ENCODE measurements around the gene TSPAN8.
"Not testable (repeated sequence)": the region's sequence is repeated elsewhere in the genome, so short reads cannot be mapped to it uniquely, and the experiment has no call there.

Gene TSPAN8

GRCh38 chr12:71157601-71158233, at the start of gene TSPAN8:
Gene TSPAN8 (minus strand): TSS chr12:71157999. CDS start chr12:71157678, 321 bp downstream.
- peak; percentile 22 for DNase-seq

GRCh38 chr12:71201136-71201679, 43.4 kb upstream of the TSPAN8 start:
- DNase-seq = peak; percentile 23

GRCh38 chr12:71200706-71201105, 42.9 kb upstream of the TSPAN8 start:
- DNase-seq = no peak

GRCh38 chr12:71197460-71197859, 39.7 kb upstream of the TSPAN8 start:
- DNase-seq = no peak

- DNase-seq = peak; percentile 15
Measured at GRCh38 chr12:71195338-71195896, 37.6 kb upstream of the TSPAN8 start.

GRCh38 chr12:71194657-71195056, 36.9 kb upstream of the TSPAN8 start:
- DNase-seq = no peak

GRCh38 chr12:71193041-71193440, 35.2 kb upstream of the TSPAN8 start:
- DNase-seq = no peak

GRCh38 chr12:71191509-71192196, 33.9 kb upstream of the TSPAN8 start:
- DNase-seq = no peak

- DNase-seq = no peak
Measured at GRCh38 chr12:71190822-71191221, 33.0 kb upstream of the TSPAN8 start.

GRCh38 chr12:71187379-71187778, 29.6 kb upstream of the TSPAN8 start:
- DNase-seq = no peak

- no peak for DNase-seq
Measured at GRCh38 chr12:71186571-71187288, 28.9 kb upstream of the TSPAN8 start.

GRCh38 chr12:71183846-71184245, 26.0 kb upstream of the TSPAN8 start:
- no peak for DNase-seq

- no peak for DNase-seq
Measured at GRCh38 chr12:71183018-71183417, 25.2 kb upstream of the TSPAN8 start.

GRCh38 chr12:71178162-71178561, 20.4 kb upstream of the TSPAN8 start:
- no peak for DNase-seq

GRCh38 chr12:71174825-71175224, 17.0 kb upstream of the TSPAN8 start:
- no peak for DNase-seq

- no peak for DNase-seq
Measured at GRCh38 chr12:71174146-71174545, 16.3 kb upstream of the TSPAN8 start.

GRCh38 chr12:71170456-71170855, 12.7 kb upstream of the TSPAN8 start:
- DNase-seq = no peak

GRCh38 chr12:71169286-71169685, 11.5 kb upstream of the TSPAN8 start:
- DNase-seq = no peak

- DNase-seq = no peak
Measured at GRCh38 chr12:71166862-71167496, 9.2 kb upstream of the TSPAN8 start.

GRCh38 chr12:71166280-71166679, 8.5 kb upstream of the TSPAN8 start:
- DNase-seq = no peak

- not testable (repeated sequence) for DNase-seq
Measured at GRCh38 chr12:71165780-71166179, 8.0 kb upstream of the TSPAN8 start.

GRCh38 chr12:71164568-71165197, 6.9 kb upstream of the TSPAN8 start:
- DNase-seq = no peak
